Endothelial cell of umbilical vein (primary cell): ENCODE results near the gene NR6A1. TPM values are rescaled to one million over a fixed set of nuclear protein-coding genes. Genes with fewer than 3 reads are reported as not detected.

Source experiments
- BruUV-seq: library from RNA; stranded (reverse); fragments of 400-500 nt; replicated peaks from 2 replicates; lab custom pipeline; 2021; lab: Mats Ljungman, UMichigan
- CTCF ChIA-PET: fragments of 300-600, 350-600 bp; sonication (Branson Sonifier 250); formaldehyde crosslinking; loops from one replicate; lab custom pipeline; 2021; ENCODE audit warnings: antibody characterized with exemption, inconsistent platforms; lab: Charles Lee
- POLR2A ChIA-PET: fragments of 300-600, 350-600 bp; sonication (Branson Sonifier 250); formaldehyde crosslinking; loops from one replicate; lab custom pipeline; 2021; ENCODE audit warnings: antibody characterized with exemption, inconsistent platforms; lab: Charles Lee
- DNase-seq: peaks from one replicate; pipeline ENCODE4 v3.0.0-alpha.2; 2011; ENCODE audit warnings: low read depth, low spot score
- FAIRE-seq: peaks from 2 replicates; lab custom pipeline; 2011; peaks lifted over from hg19 to GRCh38; lab: Jason Lieb, UNC
- H2AFZ ChIP-seq: 2 replicates; pipeline ENCODE4 v1.6.0; 2012; ENCODE audit warnings: low read depth, low read length, control low read depth, inconsistent platforms
- H3K27ac ChIP-seq: 2 replicates; pipeline ENCODE4 v1.5.1; 2011; ENCODE audit warnings: low read depth, mild to moderate bottlenecking, control low read depth, low read length, moderate library complexity; ENCODE audit not compliant: insufficient read depth
- H3K27me3 ChIP-seq, 2 experiments: 2 replicates each; pipeline versions ENCODE4 v1.6.0 to v1.6.1; 2011; ENCODE audit warnings: low read length in 2 of 2, mixed read lengths in 1 of 2; ENCODE audit not compliant: control insufficient read depth in 2 of 2, insufficient read depth in 2 of 2
- H3K36me3 ChIP-seq, 2 experiments: 2 replicates in 1 of 2; 3 replicates in 1 of 2; pipeline ENCODE4 v1.5.1; 2011; ENCODE audit warnings: low read length in 2 of 2, mild to moderate bottlenecking in 1 of 2, moderate library complexity in 1 of 2; ENCODE audit not compliant: control insufficient read depth in 2 of 2, insufficient read depth in 2 of 2; ENCODE audit errors: extremely low read depth in 1 of 2
- H3K4me1 ChIP-seq: 3 replicates; pipeline ENCODE4 v1.5.1; 2011; ENCODE audit warnings: mild to moderate bottlenecking, low read length; ENCODE audit not compliant: control insufficient read depth, insufficient read depth; ENCODE audit errors: extremely low read depth
- H3K4me2 ChIP-seq: 2 replicates; pipeline ENCODE4 v1.6.1; 2011; ENCODE audit warnings: low read length, control low read depth, mixed read lengths; ENCODE audit not compliant: insufficient read depth
- H3K4me3 ChIP-seq, 3 experiments: fragments of 200-600 bp in 1 of 3; sonication (generic), shearing (Covaris generic) in 1 of 3; replicated peaks in 1 of 3; 2 replicates each; pipeline ENCODE4 v1.5.1; 2011 to 2016; ENCODE audit warnings: control low read depth in 3 of 3, low read length in 3 of 3, mild to moderate bottlenecking in 2 of 3, inconsistent platforms in 1 of 3, low read depth in 1 of 3, moderate library complexity in 1 of 3; ENCODE audit not compliant: insufficient read depth in 1 of 3
- H3K79me2 ChIP-seq: 2 replicates; pipeline ENCODE4 v1.6.0; 2012; ENCODE audit warnings: low read length, inconsistent platforms; ENCODE audit not compliant: control insufficient read depth, insufficient read depth
- H3K9ac ChIP-seq: replicated peaks from 2 replicates; pipeline ENCODE3; 2011; ENCODE audit warnings: low read length, control low read depth; ENCODE audit not compliant: insufficient read depth; ENCODE audit errors: extremely low read depth
- H3K9me1 ChIP-seq: replicated peaks from 3 replicates; pipeline ENCODE4 v1.6.0; 2011; ENCODE audit warnings: mild to moderate bottlenecking, low read length; ENCODE audit not compliant: control insufficient read depth, insufficient read depth; ENCODE audit errors: extremely low read depth
- H3K9me3 ChIP-seq: replicated peaks from 2 replicates; pipeline ENCODE4 v1.5.1; 2012; ENCODE audit warnings: low read length, inconsistent platforms; ENCODE audit not compliant: control insufficient read depth, insufficient read depth
- H4K20me1 ChIP-seq: replicated peaks from 2 replicates; pipeline ENCODE3; 2011; ENCODE audit warnings: mild to moderate bottlenecking, low read length; ENCODE audit not compliant: control insufficient read depth, insufficient read depth; ENCODE audit errors: extremely low read depth
- EZH2 ChIP-seq: IDR thresholded peaks from 2 replicates; pipeline ENCODE4 v1.6.1; 2012; ENCODE audit warnings: borderline replicate concordance, low read depth, mild to moderate bottlenecking, moderate library complexity, low read length, inconsistent platforms; ENCODE audit not compliant: severe bottlenecking
- FOS ChIP-seq: IDR thresholded peaks from 2 replicates; pipeline ENCODE4 v1.6.1; 2011; ENCODE audit warnings: mild to moderate bottlenecking, low read length, moderate library complexity, borderline replicate concordance; ENCODE audit not compliant: insufficient read depth
- GATA2 ChIP-seq: IDR thresholded peaks from 2 replicates; pipeline ENCODE4 v1.7.0; 2011; ENCODE audit warnings: low read depth, mild to moderate bottlenecking, moderate library complexity, mixed read lengths, low read length; ENCODE audit not compliant: insufficient read length, insufficient read depth
- MYC ChIP-seq: IDR thresholded peaks from one replicate; pipeline ENCODE4 v1.6.1; 2011; ENCODE audit warnings: mild to moderate bottlenecking, low read depth, low read length
- POLR2A ChIP-seq: IDR thresholded peaks from 2 replicates; pipeline ENCODE4 v1.6.1; 2012; ENCODE audit warnings: low read depth, mild to moderate bottlenecking, control low read depth, low read length
- POLR2AphosphoS5 ChIP-seq: IDR thresholded peaks from 2 replicates; pipeline ENCODE4 v1.6.1; 2012; ENCODE audit warnings: low read depth, mild to moderate bottlenecking, control low read depth, low read length, moderate library complexity; ENCODE audit not compliant: insufficient read depth
- dilution Hi-C: fragments of 300-500 bp; cut with MboI; formaldehyde crosslinking; loops from one replicate; pipeline ENCODE4 v1.15.0; 2019; ENCODE audit warnings: low sequenced_read_pairs; ENCODE audit not compliant: extremely low pct_ligation_motif_present
- intact Hi-C: fragments of 100-400 bp; cut with micrococcal nuclease; formaldehyde crosslinking; loops from one replicate; pipeline ENCODE4 v1.10.0; 2022
- polyA plus RNA-seq, 4 experiments: library from polyadenylated mRNA; depleted of rRNA in 3 of 4; stranded (reverse) in 3 of 4; unstranded in 1 of 4; fragments of >200 nt; gene quantifications; 2 replicates each; pipeline versions ENCODE4 v1.2.1 to v1.2.3, GENCODE V29; 2011 to 2012; ENCODE audit warnings: missing spikeins in 1 of 4
- total RNA-seq: library from RNA; stranded (reverse); gene quantifications from 2 replicates; pipeline ENCODE4 v1.2.3, GENCODE V29; 2021
- TF ChIP-seq, protein P1 (sequence below): IDR thresholded peaks from 2 replicates; pipeline ENCODE4 v1.6.1; 2011; ENCODE audit not compliant: insufficient read depth, insufficient read length
- TF ChIP-seq, protein P2 (sequence below), 2 donors: IDR thresholded peaks; 1 replicate in 1 of 2; 2 replicates in 1 of 2; pipeline ENCODE4 v1.5.1; 2011; ENCODE audit warnings: low read length in 2 of 2, mild to moderate bottlenecking in 2 of 2, moderate library complexity in 2 of 2, control low read depth in 1 of 2, inconsistent platforms in 1 of 2, low read depth in 1 of 2; ENCODE audit not compliant: insufficient read depth in 1 of 2; ENCODE audit errors: extremely low read depth in 1 of 2

The NR6A1 gene
- total and polyA plus RNA-seq, 2 donors (not counting 3 experiments of a cell fraction or from before 2014, with no cell fraction given), result 0.17 to 1.2 TPM

DNA sequence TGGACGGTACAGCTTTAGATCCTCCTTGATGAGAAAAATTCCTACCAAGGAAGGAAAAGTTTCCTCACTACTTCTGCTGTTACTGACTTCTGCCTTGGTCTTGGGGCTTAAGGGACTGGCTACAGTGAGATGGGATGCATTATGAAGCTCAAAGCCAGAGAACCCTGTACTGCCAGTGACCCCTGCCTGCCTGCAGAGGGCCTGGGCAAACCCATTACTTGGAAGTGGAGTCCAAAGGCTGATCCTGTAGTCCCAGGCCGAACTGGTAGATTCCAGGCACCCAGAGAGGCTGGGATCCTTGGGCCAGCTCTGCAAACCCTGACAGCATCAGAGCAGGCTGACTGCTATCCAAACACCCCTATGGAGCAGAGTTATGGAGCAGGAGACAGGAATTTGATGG lies 238.2 kb downstream of the NR6A1 start:
- H3K9me1 ChIP-seq, result no peaks in the 10 kb centered on the region
- dilution Hi-C loops, result no loop called here
- no peaks in the 10 kb centered on the region for H3K9me3 ChIP-seq
- no peak overlapping the region for H2AFZ ChIP-seq
- no peak overlapping the region for H3K4me2 ChIP-seq
- FAIRE-seq (no peak), DNase-seq (no peak)
- peaks cover 0 to 5% of the 10 kb centered on the region in 2 experiments for H3K27me3 ChIP-seq
- POLR2A ChIA-PET, result no interaction called here
- no peak overlapping the region for H3K9ac ChIP-seq
- no peaks in the 10 kb centered on the region for H4K20me1 ChIP-seq
- TF ChIP-seq EZH2, result no peak
- TF ChIP-seq POLR2A, result no peak
- TF ChIP-seq FOS, result no peak
- no TSS peak for BruUV-seq
- H3K27ac ChIP-seq, result no peak overlapping the region
- CTCF ChIA-PET, result interaction anchor here (0.8 to 1.1 kb wide), 2 partner anchors 35 to 111 kb away, joined by 3 read pairs; no protein-coding TSS in a partner anchor
- H3K79me2 ChIP-seq, result no peaks in the 10 kb centered on the region
- H3K36me3 ChIP-seq, result no peaks in the 10 kb centered on the region
- no peak overlapping the region for H3K4me3 ChIP-seq
- intact Hi-C loops, result no loop called here
- no peaks in the 10 kb centered on the region for H3K4me1 ChIP-seq

DNA sequence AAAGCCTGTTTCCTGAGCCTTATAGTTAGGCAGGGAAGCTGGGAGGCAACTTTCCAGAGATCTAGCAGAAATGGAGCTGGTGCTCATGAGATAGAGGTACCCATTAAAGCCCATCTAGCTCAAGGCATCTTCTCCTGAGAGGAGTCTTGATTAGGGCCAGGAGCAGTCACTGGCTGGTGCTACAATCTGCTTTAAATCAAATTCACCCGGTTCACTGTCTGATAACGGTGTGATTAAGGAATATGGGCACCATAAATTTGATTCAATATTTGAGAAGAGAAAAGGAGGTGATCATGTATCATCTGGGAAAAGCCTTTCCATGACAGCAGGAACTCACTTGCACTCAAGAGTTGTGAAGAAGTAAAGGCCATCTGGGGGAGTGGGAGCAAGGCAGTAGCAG lies 240.0 kb downstream of the NR6A1 start:
- Histone ChIP-seq H3K79me2 (no peaks in the 10 kb centered on the region), H3K9ac (no peak overlapping the region), H3K9me1 (no peaks in the 10 kb centered on the region), H3K27me3 (peaks cover 0 to 5% of the 10 kb centered on the region in 2 experiments), H3K4me3 (no peak overlapping the region), H3K4me2 (no peak overlapping the region), H2AFZ (no peak overlapping the region), H3K27ac (no peak overlapping the region), H3K9me3 (no peaks in the 10 kb centered on the region), H3K36me3 (no peaks in the 10 kb centered on the region), H4K20me1 (no peaks in the 10 kb centered on the region), H3K4me1 (no peaks in the 10 kb centered on the region)
- intact Hi-C loops (no loop called here), dilution Hi-C loops (no loop called here)
- no TSS peak for BruUV-seq
- TF ChIP-seq GATA2 (no peak), EZH2 (no peak), POLR2AphosphoS5 (no peak), MYC (no peak), FOS (no peak)
- TF ChIP-seq, protein P1, sequence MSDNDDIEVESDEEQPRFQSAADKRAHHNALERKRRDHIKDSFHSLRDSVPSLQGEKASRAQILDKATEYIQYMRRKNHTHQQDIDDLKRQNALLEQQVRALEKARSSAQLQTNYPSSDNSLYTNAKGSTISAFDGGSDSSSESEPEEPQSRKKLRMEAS, result no peak
- TF ChIP-seq, protein P2, sequence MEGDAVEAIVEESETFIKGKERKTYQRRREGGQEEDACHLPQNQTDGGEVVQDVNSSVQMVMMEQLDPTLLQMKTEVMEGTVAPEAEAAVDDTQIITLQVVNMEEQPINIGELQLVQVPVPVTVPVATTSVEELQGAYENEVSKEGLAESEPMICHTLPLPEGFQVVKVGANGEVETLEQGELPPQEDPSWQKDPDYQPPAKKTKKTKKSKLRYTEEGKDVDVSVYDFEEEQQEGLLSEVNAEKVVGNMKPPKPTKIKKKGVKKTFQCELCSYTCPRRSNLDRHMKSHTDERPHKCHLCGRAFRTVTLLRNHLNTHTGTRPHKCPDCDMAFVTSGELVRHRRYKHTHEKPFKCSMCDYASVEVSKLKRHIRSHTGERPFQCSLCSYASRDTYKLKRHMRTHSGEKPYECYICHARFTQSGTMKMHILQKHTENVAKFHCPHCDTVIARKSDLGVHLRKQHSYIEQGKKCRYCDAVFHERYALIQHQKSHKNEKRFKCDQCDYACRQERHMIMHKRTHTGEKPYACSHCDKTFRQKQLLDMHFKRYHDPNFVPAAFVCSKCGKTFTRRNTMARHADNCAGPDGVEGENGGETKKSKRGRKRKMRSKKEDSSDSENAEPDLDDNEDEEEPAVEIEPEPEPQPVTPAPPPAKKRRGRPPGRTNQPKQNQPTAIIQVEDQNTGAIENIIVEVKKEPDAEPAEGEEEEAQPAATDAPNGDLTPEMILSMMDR (IDR thresholded peaks at IDR 0.05; ENCODE audit: extremely low read depth in 1 of 2, insufficient read depth in 1 of 2, low read depth in 1 of 2, low read length in 2 of 2), result no peak
- DNase-seq, result no peak
- ChIA-PET POLR2A (no interaction called here), CTCF (no interaction called here)
- FAIRE-seq, result no peak
